Left colon (tissue), 2 donors: Measurements from ENCODE around the gene CDO1. TPM values are rescaled to one million over a fixed set of nuclear protein-coding genes. Genes with fewer than 3 reads are reported as not detected.

Source experiments
- ATAC-seq: fragments of 200-7000 bp; cut with Tn5 transposase; one replicate; pipeline ENCODE4 v1.9.1; 2020; ENCODE audit warnings: mild to moderate bottlenecking, moderate library complexity
- DNase-seq, 2 donors: peaks; one replicate each; pipeline ENCODE4 v3.0.0-alpha.2; 2020
- intact Hi-C, 2 donors: fragments of 100-400 bp; cut with DNase I in 1 of 2; cut with micrococcal nuclease in 1 of 2; formaldehyde crosslinking; loops; one replicate each; pipeline versions ENCODE4 v1.11.2 to v1.14.0; 2022; cut with DNase I, micrococcal nuclease
- long read RNA-seq: library from polyadenylated mRNA; unstranded; transcript quantifications from one replicate; pipeline ENCODE4 v2.0.0, GENCODE V29; 2021
- total RNA-seq, 2 donors: library from RNA; stranded (reverse); fragmentation: NEBNext Ultra II Directional; extraction: Animal tissue kit (Norgen Biotek cat#: 25700); gene quantifications; one replicate each; pipeline ENCODE4 v1.2.1, GENCODE V29; 2021
- donor health status: DM: no; HTN: no; CAD: no.
- donor health status: DM: yes; HTN: yes; CAD: no.

Gene CDO1
- under 1 TPM; 0.55 to 0.95 TPM for total RNA-seq
- long read RNA-seq = 0 reads

GRCh38 chr5:115816226-115817081 is at the start of gene CDO1:
TSS of gene CDO1 (minus strand) at chr5:115816659. CDS start at chr5:115816397, 262 bp downstream.
- DNase-seq (peak in 1 of 2 donors; percentile 25), ATAC-seq (no peak)
- intact Hi-C loops = no loop called here

- ATAC-seq = no peak
- DNase-seq = no peak
- intact Hi-C loops = no loop called here
Observed at GRCh38 chr5:115859378-115859777, 42.9 kb upstream of the CDO1 start.

- ATAC-seq (no peak), DNase-seq (no peak)
- intact Hi-C loops = no loop called here
Observed at GRCh38 chr5:115858396-115858795, 41.9 kb upstream of the CDO1 start.

GRCh38 chr5:115857626-115858349 is 41.3 kb upstream of the CDO1 start:
- intact Hi-C loops = no loop called here

GRCh38 chr5:115857057-115857479 is 40.6 kb upstream of the CDO1 start:
- ATAC-seq = peak; percentile 85
- intact Hi-C loops = no loop called here
- no peak for DNase-seq

More at GRCh38 chr5:115857626-115858349, 41.3 kb upstream of the CDO1 start:
- ATAC-seq (no peak), DNase-seq (no peak)

- DNase-seq (no peak), ATAC-seq (no peak)
- intact Hi-C loops = no loop called here
Observed at GRCh38 chr5:115855959-115856358, 39.5 kb upstream of the CDO1 start.

- DNase-seq = no peak
- intact Hi-C loops = no loop called here
- ATAC-seq = no peak
Observed at GRCh38 chr5:115854139-115854538, 37.7 kb upstream of the CDO1 start.

- no peak for DNase-seq
- ATAC-seq = no peak
- intact Hi-C loops = no loop called here
Observed at GRCh38 chr5:115850744-115851416, 34.4 kb upstream of the CDO1 start.

GRCh38 chr5:115849258-115849798 is 32.9 kb upstream of the CDO1 start:
- no peak for DNase-seq
- no peak for ATAC-seq
- intact Hi-C loops = no loop called here

GRCh38 chr5:115847290-115847689 is 30.8 kb upstream of the CDO1 start:
- ATAC-seq = no peak
- intact Hi-C loops = no loop called here
- no peak for DNase-seq

GRCh38 chr5:115844321-115844817 is 27.9 kb upstream of the CDO1 start:
- DNase-seq (no peak), ATAC-seq (no peak)
- intact Hi-C loops = no loop called here

- intact Hi-C loops = no loop called here
Observed at GRCh38 chr5:115843444-115844130, 27.1 kb upstream of the CDO1 start.

GRCh38 chr5:115842952-115843351 is 26.5 kb upstream of the CDO1 start:
- intact Hi-C loops = no loop called here
- DNase-seq (no peak), ATAC-seq (no peak)

More at GRCh38 chr5:115843444-115844130, 27.1 kb upstream of the CDO1 start:
- no peak for DNase-seq
- no peak for ATAC-seq

GRCh38 chr5:115842089-115842935 is 25.9 kb upstream of the CDO1 start:
- DNase-seq (no peak), ATAC-seq (peak; percentile 55)
- intact Hi-C loops = no loop called here

- peak; percentile 95 for ATAC-seq
- DNase-seq = peak; percentile 92 to 95
- intact Hi-C loops = no loop called here
Observed at GRCh38 chr5:115841382-115842088, 25.1 kb upstream of the CDO1 start, which contains the start of the genes AP3S1 and ATG12. TSS of gene AP3S1 (plus strand) at chr5:115841935. CDS start at chr5:115842038, 103 bp downstream. TSS of gene ATG12 (minus strand) at chr5:115841565. CDS start at chr5:115841552, 13 bp downstream.

GRCh38 chr5:115840873-115841272 is 24.4 kb upstream of the CDO1 start:
- DNase-seq (no peak), ATAC-seq (no peak)
- intact Hi-C loops = no loop called here
